Lower leg skin (tissue), 4 donors: ENCODE data around the gene KRT72. TPM values are rescaled to one million over a fixed set of nuclear protein-coding genes. Genes with fewer than 3 reads are reported as not detected.

Source experiments
- DNase-seq, 2 donors: peaks; one replicate each; pipeline ENCODE4 v3.0.0-alpha.2; 2019; ENCODE audit warnings: low spot score in 2 of 2
- H3K4me3 ChIP-seq: fragments of 200-600 bp; sonication (generic); 2 replicates; pipeline ENCODE4 v1.5.1; 2017; ENCODE audit warnings: mild to moderate bottlenecking, low read depth; ENCODE audit not compliant: poor library complexity, severe bottlenecking
- CTCF ChIP-seq, 3 donors: fragments of 450-650 bp; IDR thresholded peaks; one replicate each; pipeline ENCODE4 v1.5.1; 2016; ENCODE audit warnings: antibody characterized with exemption in 3 of 3, mild to moderate bottlenecking in 3 of 3, moderate library complexity in 2 of 3
- POLR2A ChIP-seq, 2 donors: fragments of 450-650 bp; IDR thresholded peaks; one replicate each; pipeline ENCODE4 v1.6.1; 2016 to 2017; ENCODE audit warnings: antibody characterized with exemption in 2 of 2, mild to moderate bottlenecking in 1 of 2, moderate library complexity in 1 of 2
- WGBS, 2 donors: methylation state at CpG; one replicate each; pipeline ENCODE4 v1.1.5; 2018; 5-methylcytosine and 5-hydroxymethylcytosine counted together
- intact Hi-C: fragments of 100-400 bp; cut with DNase I; formaldehyde crosslinking; loops from one replicate; pipeline ENCODE4 v1.15.0; 2023; ENCODE audit warnings: low total_unique reads
- total RNA-seq, 4 donors: library from RNA; depleted of rRNA; stranded (reverse); fragments of >200 nt; gene quantifications; one replicate each; pipeline ENCODE4 v1.1.0, GENCODE V29; 2016

KRT72 gene
- total RNA-seq, 4 donors from 2014 or later = 0.42 to 14.0 (median 7.1) TPM

- intact Hi-C loops = no loop called here
- peak in 1 of 2 donors; percentile 52 for DNase-seq
- 72 to 83% methylated on average over 4 of the region's 4 CpGs for WGBS, 2 donors
- TF ChIP-seq POLR2A (IDR thresholded peaks at IDR 0.05) (no peak), CTCF (IDR thresholded peaks at IDR 0.05) (no peak)
- no peak overlapping the region for H3K4me3 ChIP-seq
Measured at GRCh38 chr12:52645982-52646381, 44.7 kb upstream of the KRT72 start.

GRCh38 chr12:52645120-52645761, 44.0 kb upstream of the KRT72 start:
- WGBS, 2 donors = 79 to 86% methylated on average over 7 of the region's 7 CpGs
- peak in 1 of 2 donors; percentile 76 for DNase-seq
- no peak overlapping the region for H3K4me3 ChIP-seq
- intact Hi-C loops = no loop called here
- TF ChIP-seq CTCF (IDR thresholded peaks at IDR 0.05) (no peak), POLR2A (IDR thresholded peaks at IDR 0.05) (no peak)

GRCh38 chr12:52644078-52644415, 42.8 kb upstream of the KRT72 start:
- no peak overlapping the region for H3K4me3 ChIP-seq
- WGBS, 2 donors = 83 to 89% methylated on average over 6 of the region's 6 CpGs
- intact Hi-C loops = no loop called here
- TF ChIP-seq CTCF (IDR thresholded peaks at IDR 0.05) (no peak), POLR2A (IDR thresholded peaks at IDR 0.05) (no peak)
- peak in 1 of 2 donors; percentile 64 for DNase-seq

GRCh38 chr12:52643233-52644077, 42.2 kb upstream of the KRT72 start:
- DNase-seq = peak in 1 of 2 donors; percentile 78
- WGBS, 2 donors = 88 to 94% methylated on average over 10 of the region's 10 CpGs
- intact Hi-C loops = no loop called here
- H3K4me3 ChIP-seq = no peak overlapping the region
- TF ChIP-seq CTCF (IDR thresholded peaks at IDR 0.05) (no peak), POLR2A (IDR thresholded peaks at IDR 0.05) (no peak)

- no peak overlapping the region for H3K4me3 ChIP-seq
- DNase-seq = peak in 1 of 2 donors; percentile 29
- no peak for TF ChIP-seq CTCF (IDR thresholded peaks at IDR 0.05)
- TF ChIP-seq POLR2A (IDR thresholded peaks at IDR 0.05) = no peak
- intact Hi-C loops = no loop called here
- WGBS, 2 donors = 50 to 52% methylated on average over 4 of the region's 4 CpGs
Measured at GRCh38 chr12:52641468-52641867, 40.2 kb upstream of the KRT72 start.
